Endothelial cell of umbilical vein (primary cell): ENCODE results near the gene GOLGA3. TPM values are rescaled to one million over a fixed set of nuclear protein-coding genes. Genes with fewer than 3 reads are reported as not detected.

Experiments
- BruUV-seq: library from RNA; stranded (reverse); fragments of 400-500 nt; replicated peaks from 2 replicates; lab custom pipeline; 2021; lab: Mats Ljungman, UMichigan
- CTCF ChIA-PET: fragments of 300-600, 350-600 bp; sonication (Branson Sonifier 250); formaldehyde crosslinking; loops from one replicate; lab custom pipeline; 2021; ENCODE audit warnings: antibody characterized with exemption, inconsistent platforms; lab: Charles Lee
- POLR2A ChIA-PET: fragments of 300-600, 350-600 bp; sonication (Branson Sonifier 250); formaldehyde crosslinking; loops from one replicate; lab custom pipeline; 2021; ENCODE audit warnings: antibody characterized with exemption, inconsistent platforms; lab: Charles Lee
- DNase-seq: peaks from one replicate; pipeline ENCODE4 v3.0.0-alpha.2; 2011; ENCODE audit warnings: low read depth, low spot score
- FAIRE-seq: peaks from 2 replicates; lab custom pipeline; 2011; peaks lifted over from hg19 to GRCh38; lab: Jason Lieb, UNC
- H2AFZ ChIP-seq: 2 replicates; pipeline ENCODE4 v1.6.0; 2012; ENCODE audit warnings: low read depth, low read length, control low read depth, inconsistent platforms
- H3K27ac ChIP-seq: 2 replicates; pipeline ENCODE4 v1.5.1; 2011; ENCODE audit warnings: low read depth, mild to moderate bottlenecking, control low read depth, low read length, moderate library complexity; ENCODE audit not compliant: insufficient read depth
- H3K27me3 ChIP-seq, 2 experiments: 2 replicates each; pipeline versions ENCODE4 v1.6.0 to v1.6.1; 2011; ENCODE audit warnings: low read length in 2 of 2, mixed read lengths in 1 of 2; ENCODE audit not compliant: control insufficient read depth in 2 of 2, insufficient read depth in 2 of 2
- H3K36me3 ChIP-seq, 2 experiments: 2 replicates in 1 of 2; 3 replicates in 1 of 2; pipeline ENCODE4 v1.5.1; 2011; ENCODE audit warnings: low read length in 2 of 2, mild to moderate bottlenecking in 1 of 2, moderate library complexity in 1 of 2; ENCODE audit not compliant: control insufficient read depth in 2 of 2, insufficient read depth in 2 of 2; ENCODE audit errors: extremely low read depth in 1 of 2
- H3K4me1 ChIP-seq: 3 replicates; pipeline ENCODE4 v1.5.1; 2011; ENCODE audit warnings: mild to moderate bottlenecking, low read length; ENCODE audit not compliant: control insufficient read depth, insufficient read depth; ENCODE audit errors: extremely low read depth
- H3K4me2 ChIP-seq: 2 replicates; pipeline ENCODE4 v1.6.1; 2011; ENCODE audit warnings: low read length, control low read depth, mixed read lengths; ENCODE audit not compliant: insufficient read depth
- H3K4me3 ChIP-seq, 3 experiments: fragments of 200-600 bp in 1 of 3; sonication (generic), shearing (Covaris generic) in 1 of 3; replicated peaks in 1 of 3; 2 replicates each; pipeline ENCODE4 v1.5.1; 2011 to 2016; ENCODE audit warnings: control low read depth in 3 of 3, low read length in 3 of 3, mild to moderate bottlenecking in 2 of 3, inconsistent platforms in 1 of 3, low read depth in 1 of 3, moderate library complexity in 1 of 3; ENCODE audit not compliant: insufficient read depth in 1 of 3
- H3K79me2 ChIP-seq: 2 replicates; pipeline ENCODE4 v1.6.0; 2012; ENCODE audit warnings: low read length, inconsistent platforms; ENCODE audit not compliant: control insufficient read depth, insufficient read depth
- H3K9ac ChIP-seq: replicated peaks from 2 replicates; pipeline ENCODE3; 2011; ENCODE audit warnings: low read length, control low read depth; ENCODE audit not compliant: insufficient read depth; ENCODE audit errors: extremely low read depth
- H3K9me1 ChIP-seq: replicated peaks from 3 replicates; pipeline ENCODE4 v1.6.0; 2011; ENCODE audit warnings: mild to moderate bottlenecking, low read length; ENCODE audit not compliant: control insufficient read depth, insufficient read depth; ENCODE audit errors: extremely low read depth
- H3K9me3 ChIP-seq: replicated peaks from 2 replicates; pipeline ENCODE4 v1.5.1; 2012; ENCODE audit warnings: low read length, inconsistent platforms; ENCODE audit not compliant: control insufficient read depth, insufficient read depth
- H4K20me1 ChIP-seq: replicated peaks from 2 replicates; pipeline ENCODE3; 2011; ENCODE audit warnings: mild to moderate bottlenecking, low read length; ENCODE audit not compliant: control insufficient read depth, insufficient read depth; ENCODE audit errors: extremely low read depth
- EZH2 ChIP-seq: IDR thresholded peaks from 2 replicates; pipeline ENCODE4 v1.6.1; 2012; ENCODE audit warnings: borderline replicate concordance, low read depth, mild to moderate bottlenecking, moderate library complexity, low read length, inconsistent platforms; ENCODE audit not compliant: severe bottlenecking
- FOS ChIP-seq: IDR thresholded peaks from 2 replicates; pipeline ENCODE4 v1.6.1; 2011; ENCODE audit warnings: mild to moderate bottlenecking, low read length, moderate library complexity, borderline replicate concordance; ENCODE audit not compliant: insufficient read depth
- GATA2 ChIP-seq: IDR thresholded peaks from 2 replicates; pipeline ENCODE4 v1.7.0; 2011; ENCODE audit warnings: low read depth, mild to moderate bottlenecking, moderate library complexity, mixed read lengths, low read length; ENCODE audit not compliant: insufficient read length, insufficient read depth
- JUN ChIP-seq: IDR thresholded peaks from 2 replicates; pipeline ENCODE4 v1.6.1; 2011; ENCODE audit warnings: borderline replicate concordance, low read depth; ENCODE audit not compliant: insufficient read length, insufficient read depth
- MYC ChIP-seq: IDR thresholded peaks from one replicate; pipeline ENCODE4 v1.6.1; 2011; ENCODE audit warnings: mild to moderate bottlenecking, low read depth, low read length
- POLR2A ChIP-seq: IDR thresholded peaks from 2 replicates; pipeline ENCODE4 v1.6.1; 2012; ENCODE audit warnings: low read depth, mild to moderate bottlenecking, control low read depth, low read length
- POLR2AphosphoS5 ChIP-seq: IDR thresholded peaks from 2 replicates; pipeline ENCODE4 v1.6.1; 2012; ENCODE audit warnings: low read depth, mild to moderate bottlenecking, control low read depth, low read length, moderate library complexity; ENCODE audit not compliant: insufficient read depth
- dilution Hi-C: fragments of 300-500 bp; cut with MboI; formaldehyde crosslinking; loops from one replicate; pipeline ENCODE4 v1.15.0; 2019; ENCODE audit warnings: low sequenced_read_pairs; ENCODE audit not compliant: extremely low pct_ligation_motif_present
- intact Hi-C: fragments of 100-400 bp; cut with micrococcal nuclease; formaldehyde crosslinking; loops from one replicate; pipeline ENCODE4 v1.10.0; 2022
- polyA plus RNA-seq, 4 experiments: library from polyadenylated mRNA; depleted of rRNA in 3 of 4; stranded (reverse) in 3 of 4; unstranded in 1 of 4; fragments of >200 nt; gene quantifications; 2 replicates each; pipeline versions ENCODE4 v1.2.1 to v1.2.3, GENCODE V29; 2011 to 2012; ENCODE audit warnings: missing spikeins in 1 of 4
- total RNA-seq: library from RNA; stranded (reverse); gene quantifications from 2 replicates; pipeline ENCODE4 v1.2.3, GENCODE V29; 2021
- TF ChIP-seq, protein P1 (sequence below), 2 donors: IDR thresholded peaks; 1 replicate in 1 of 2; 2 replicates in 1 of 2; pipeline ENCODE4 v1.5.1; 2011; ENCODE audit warnings: low read length in 2 of 2, mild to moderate bottlenecking in 2 of 2, moderate library complexity in 2 of 2, control low read depth in 1 of 2, inconsistent platforms in 1 of 2, low read depth in 1 of 2; ENCODE audit not compliant: insufficient read depth in 1 of 2; ENCODE audit errors: extremely low read depth in 1 of 2
- TF ChIP-seq, protein P2 (sequence below): IDR thresholded peaks from 2 replicates; pipeline ENCODE4 v1.6.1; 2011; ENCODE audit not compliant: insufficient read depth, insufficient read length

GOLGA3 gene
- total and polyA plus RNA-seq, 2 donors (not counting 3 experiments of a cell fraction or from before 2014, with no cell fraction given), result 18.4 to 86.0 TPM

DNA sequence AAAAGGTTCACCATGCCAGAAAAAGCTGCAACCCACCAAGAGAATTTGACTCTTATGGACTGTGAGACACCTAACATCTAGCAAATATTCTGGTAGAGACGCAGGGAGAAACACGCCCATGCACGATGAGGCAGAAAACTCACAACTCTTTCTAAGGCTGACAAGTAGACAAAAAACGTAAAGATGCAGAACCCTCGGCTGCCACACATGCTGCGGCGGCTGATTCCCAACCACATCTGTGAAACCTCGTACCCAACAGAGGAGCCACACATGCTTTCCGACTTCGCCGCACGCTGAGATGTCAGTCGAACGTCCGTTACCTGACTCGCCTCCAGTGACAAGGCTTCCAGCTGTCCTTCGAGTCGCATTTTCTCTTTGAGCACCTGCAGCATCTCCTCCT is 21.8 kb downstream of the GOLGA3 start:
- H4K20me1 ChIP-seq, result no peaks in the 10 kb centered on the region
- H3K4me1 ChIP-seq, result no peaks in the 10 kb centered on the region
- H3K4me3 ChIP-seq, result no peak overlapping the region
- TF ChIP-seq, protein P1, sequence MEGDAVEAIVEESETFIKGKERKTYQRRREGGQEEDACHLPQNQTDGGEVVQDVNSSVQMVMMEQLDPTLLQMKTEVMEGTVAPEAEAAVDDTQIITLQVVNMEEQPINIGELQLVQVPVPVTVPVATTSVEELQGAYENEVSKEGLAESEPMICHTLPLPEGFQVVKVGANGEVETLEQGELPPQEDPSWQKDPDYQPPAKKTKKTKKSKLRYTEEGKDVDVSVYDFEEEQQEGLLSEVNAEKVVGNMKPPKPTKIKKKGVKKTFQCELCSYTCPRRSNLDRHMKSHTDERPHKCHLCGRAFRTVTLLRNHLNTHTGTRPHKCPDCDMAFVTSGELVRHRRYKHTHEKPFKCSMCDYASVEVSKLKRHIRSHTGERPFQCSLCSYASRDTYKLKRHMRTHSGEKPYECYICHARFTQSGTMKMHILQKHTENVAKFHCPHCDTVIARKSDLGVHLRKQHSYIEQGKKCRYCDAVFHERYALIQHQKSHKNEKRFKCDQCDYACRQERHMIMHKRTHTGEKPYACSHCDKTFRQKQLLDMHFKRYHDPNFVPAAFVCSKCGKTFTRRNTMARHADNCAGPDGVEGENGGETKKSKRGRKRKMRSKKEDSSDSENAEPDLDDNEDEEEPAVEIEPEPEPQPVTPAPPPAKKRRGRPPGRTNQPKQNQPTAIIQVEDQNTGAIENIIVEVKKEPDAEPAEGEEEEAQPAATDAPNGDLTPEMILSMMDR (IDR thresholded peaks at IDR 0.05; ENCODE audit: extremely low read depth in 1 of 2, insufficient read depth in 1 of 2, low read depth in 1 of 2, low read length in 2 of 2), result no peak
- TF ChIP-seq POLR2AphosphoS5, result no peak
- no peak for TF ChIP-seq MYC
- TF ChIP-seq FOS, result no peak
- TF ChIP-seq JUN, result no peak
- TF ChIP-seq, protein P2, sequence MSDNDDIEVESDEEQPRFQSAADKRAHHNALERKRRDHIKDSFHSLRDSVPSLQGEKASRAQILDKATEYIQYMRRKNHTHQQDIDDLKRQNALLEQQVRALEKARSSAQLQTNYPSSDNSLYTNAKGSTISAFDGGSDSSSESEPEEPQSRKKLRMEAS, result no peak
- no peak for TF ChIP-seq GATA2
- TF ChIP-seq POLR2A, result no peak
- no peak for TF ChIP-seq EZH2
- CTCF ChIA-PET, result no interaction called here
- no TSS peak for BruUV-seq
- no peaks in the 10 kb centered on the region for H3K9me3 ChIP-seq
- no peaks in the 10 kb centered on the region for H3K27me3 ChIP-seq
- intact Hi-C loops (no loop called here), dilution Hi-C loops (no loop called here)
- no peak overlapping the region for H3K4me2 ChIP-seq
- H3K79me2 ChIP-seq, result peaks cover 22% of the 10 kb centered on the region
- DNase-seq (no peak), FAIRE-seq (no peak)
- H3K9me1 ChIP-seq, result no peaks in the 10 kb centered on the region
- H3K9ac ChIP-seq, result no peak overlapping the region
- POLR2A ChIA-PET, result no interaction called here
- no peak overlapping the region for H2AFZ ChIP-seq
- H3K27ac ChIP-seq, result no peak overlapping the region
- peaks cover 12 to 43% of the 10 kb centered on the region in 2 experiments for H3K36me3 ChIP-seq
